HG03175 (cell line): ENCODE results near the gene C1QTNF3.
"Not testable (repeated sequence)": the region's sequence is repeated elsewhere in the genome, so short reads cannot be mapped to it uniquely, and the experiment has no call there.

ENCODE experiments used
- ATAC-seq: cut with Tn5 transposase; IDR thresholded peaks from one replicate; pipeline ENCODE4 v1.9.1; 2021; ENCODE audit warnings: mild to moderate bottlenecking, moderate library complexity; ENCODE audit not compliant: unreplicated experiment

Gene C1QTNF3

GRCh38 chr5:34053133-34053532 is 10.1 kb upstream of the C1QTNF3 start:
- ATAC-seq: no peak

DNA sequence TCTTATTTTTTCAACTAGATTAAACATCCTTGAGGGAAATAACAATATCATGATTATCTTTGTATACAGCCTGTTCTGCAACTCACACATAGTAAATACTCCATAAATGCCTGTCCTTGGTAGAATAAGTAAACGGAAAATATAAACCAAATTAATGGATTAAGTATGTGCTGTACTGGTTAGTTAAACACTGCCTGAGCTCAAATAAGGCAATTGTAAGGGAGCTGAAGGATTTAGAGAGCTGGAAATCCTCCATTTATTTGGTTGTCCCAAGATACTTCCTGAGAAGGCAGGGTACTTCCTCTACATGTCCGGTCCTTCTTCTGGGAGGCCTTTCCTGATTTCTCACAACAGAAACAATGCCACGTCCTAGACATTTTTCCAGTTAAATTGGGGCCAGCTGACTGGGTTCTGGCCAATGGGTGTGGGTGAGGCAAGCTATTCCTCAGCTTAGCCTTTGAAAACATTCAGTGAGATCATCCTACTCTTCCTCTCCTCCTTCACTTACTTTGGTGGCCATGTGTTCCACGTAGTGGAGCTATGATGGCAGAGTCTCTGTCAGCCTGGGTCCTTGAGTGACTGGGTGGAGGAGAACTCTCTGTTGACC is 8.5 kb upstream of the C1QTNF3 start:
- no peak for ATAC-seq

DNA sequence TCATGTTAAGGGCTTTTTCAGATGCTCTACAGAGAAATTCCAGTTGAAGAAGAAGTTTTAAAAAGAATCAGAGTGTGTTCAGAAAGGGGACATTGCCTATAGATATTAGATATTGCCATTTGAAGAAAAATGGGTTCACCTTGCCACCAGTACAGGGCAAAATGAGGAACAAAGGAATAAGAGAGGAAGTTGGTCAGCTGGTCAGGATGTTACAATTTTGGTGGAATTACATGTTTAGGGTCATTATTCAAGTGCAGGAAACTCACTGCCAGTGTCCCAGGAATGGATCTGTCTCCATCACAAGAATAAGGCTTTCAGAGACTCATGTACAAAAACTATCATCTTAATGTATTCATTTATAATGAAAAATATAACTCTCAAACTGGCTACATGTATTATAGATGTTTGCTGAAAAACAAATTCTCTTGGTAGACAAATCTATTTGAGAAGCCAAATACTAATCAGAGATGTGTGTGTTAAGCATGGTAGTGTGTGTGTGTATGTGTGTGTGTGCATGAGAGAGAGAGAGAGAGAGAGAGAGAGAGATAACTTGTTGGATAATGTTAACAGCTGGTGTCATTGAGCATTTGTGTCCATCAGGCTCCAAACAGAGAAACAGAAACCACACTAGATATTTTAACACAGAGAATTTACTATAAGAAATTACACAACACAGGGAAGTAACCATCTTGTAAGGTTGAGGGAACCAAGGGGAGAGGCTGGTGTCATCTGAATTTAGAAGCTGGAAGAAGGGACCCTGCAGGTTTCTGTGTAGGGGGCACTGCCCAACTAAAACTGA is 5.0 kb upstream of the C1QTNF3 start:
- no peak for ATAC-seq

DNA sequence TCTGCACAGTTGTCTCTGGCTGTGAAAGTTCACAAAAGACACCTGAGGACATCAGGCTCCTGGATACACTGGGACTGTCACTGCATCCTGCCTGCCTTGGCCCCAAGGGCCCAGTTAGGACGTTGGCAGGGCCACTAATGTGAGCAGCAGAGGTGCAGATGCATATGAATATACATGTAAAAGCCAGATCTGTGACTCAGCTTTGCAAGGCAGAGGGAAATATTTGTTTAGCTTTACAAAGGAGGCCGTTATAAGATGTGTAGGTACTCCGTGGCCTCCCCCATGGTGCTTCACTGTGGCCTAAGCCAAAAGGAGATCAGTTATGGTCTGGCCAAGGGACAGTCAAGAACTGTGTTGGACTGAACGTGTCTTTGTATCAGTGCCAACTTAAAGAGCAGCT is 4.1 kb upstream of the C1QTNF3 start:
- ATAC-seq: no peak

- no peak for ATAC-seq
Observed at GRCh38 chr5:34045996-34046395, 3.0 kb upstream of the C1QTNF3 start.

DNA sequence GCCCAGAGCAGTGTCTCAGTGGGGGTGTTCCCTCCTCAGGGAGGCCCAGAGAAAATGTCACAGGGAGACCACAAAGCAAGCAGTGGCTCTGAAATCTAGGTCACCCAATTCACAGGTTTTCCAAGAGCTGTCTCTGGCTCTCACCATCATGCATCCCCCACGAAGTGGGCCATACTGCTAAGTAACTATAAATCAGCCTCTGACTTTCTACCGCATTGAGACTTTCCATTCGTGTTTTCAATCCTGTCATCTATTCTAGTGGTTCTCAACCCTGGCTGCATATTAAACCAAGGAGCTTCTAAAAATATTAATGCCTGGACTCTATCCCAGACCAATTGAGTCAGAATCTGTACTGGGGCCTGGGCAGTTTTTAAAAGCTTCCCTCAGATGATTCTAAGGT is 2.0 kb upstream of the C1QTNF3 start:
- no peak for ATAC-seq

DNA sequence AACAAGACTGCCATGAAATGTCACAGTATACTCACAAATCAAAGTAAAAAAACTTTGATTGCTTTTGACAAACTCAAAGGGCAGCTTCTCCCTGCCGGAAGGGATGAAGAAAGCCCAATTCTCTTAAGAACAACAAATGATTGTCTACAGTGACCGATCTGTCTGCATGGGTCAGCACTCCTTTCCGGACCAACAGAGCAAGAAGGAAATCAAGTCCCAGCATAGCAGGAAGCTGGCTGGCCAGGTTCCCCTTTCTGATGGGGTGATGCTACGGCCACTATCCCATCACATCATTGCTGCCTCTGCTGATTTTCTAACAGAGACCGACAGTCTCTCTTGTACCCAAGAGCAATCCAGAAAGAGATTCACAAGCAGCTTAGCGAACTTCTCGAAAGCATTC is 692 bp downstream of the C1QTNF3 start:
- ATAC-seq: peak; percentile 43

- ATAC-seq: peak; percentile 70
Observed at GRCh38 chr5:34041247-34041972, 1.6 kb downstream of the C1QTNF3 start.

DNA sequence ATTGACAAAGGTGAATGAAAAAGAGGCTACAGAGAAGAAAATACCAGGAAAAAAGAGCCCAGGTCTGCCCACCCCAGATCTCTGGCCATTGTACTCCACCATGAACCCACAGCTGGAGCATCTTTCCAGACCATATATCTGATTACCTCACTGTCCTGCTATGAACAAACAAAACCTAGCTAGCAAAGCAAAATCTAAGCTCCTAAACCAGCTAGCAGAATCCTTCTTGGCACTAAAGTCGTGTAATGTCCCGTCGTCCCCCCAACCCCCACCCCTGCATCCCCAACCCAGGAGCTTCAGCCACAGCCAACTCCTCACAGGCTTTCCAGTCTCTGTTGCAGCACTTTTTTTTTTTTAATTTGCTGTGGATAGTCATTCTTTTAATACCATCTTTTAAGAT is 2.5 kb downstream of the C1QTNF3 start:
- ATAC-seq: no peak

- ATAC-seq: no peak
Observed at GRCh38 chr5:34039398-34040157, 3.4 kb downstream of the C1QTNF3 start.

- no peak for ATAC-seq
Observed at GRCh38 chr5:34038838-34039237, 4.2 kb downstream of the C1QTNF3 start.

DNA sequence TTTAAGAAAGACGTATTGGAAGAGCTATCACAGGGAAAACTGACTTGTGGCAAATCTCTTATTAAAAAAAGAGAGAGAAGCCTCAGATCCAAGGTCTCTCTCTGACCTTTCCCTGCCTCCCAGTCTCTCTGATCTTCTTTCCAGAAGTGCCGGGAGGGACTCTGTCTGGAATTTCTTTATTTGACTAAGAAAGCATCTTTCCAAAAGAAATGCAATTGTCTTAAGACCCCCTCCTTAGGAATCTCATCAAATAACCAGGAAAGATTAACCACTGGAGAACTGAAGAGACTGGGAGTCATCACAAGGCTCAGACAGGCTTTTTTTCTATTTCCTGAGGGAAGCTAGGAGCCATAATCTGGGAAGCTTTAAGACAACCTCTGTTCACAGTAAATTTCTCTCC is 4.6 kb downstream of the C1QTNF3 start:
- no peak for ATAC-seq

- ATAC-seq: no peak
Observed at GRCh38 chr5:34037726-34038125, 5.3 kb downstream of the C1QTNF3 start.

GRCh38 chr5:34035756-34036155 is 7.3 kb downstream of the C1QTNF3 start:
- ATAC-seq: no peak

DNA sequence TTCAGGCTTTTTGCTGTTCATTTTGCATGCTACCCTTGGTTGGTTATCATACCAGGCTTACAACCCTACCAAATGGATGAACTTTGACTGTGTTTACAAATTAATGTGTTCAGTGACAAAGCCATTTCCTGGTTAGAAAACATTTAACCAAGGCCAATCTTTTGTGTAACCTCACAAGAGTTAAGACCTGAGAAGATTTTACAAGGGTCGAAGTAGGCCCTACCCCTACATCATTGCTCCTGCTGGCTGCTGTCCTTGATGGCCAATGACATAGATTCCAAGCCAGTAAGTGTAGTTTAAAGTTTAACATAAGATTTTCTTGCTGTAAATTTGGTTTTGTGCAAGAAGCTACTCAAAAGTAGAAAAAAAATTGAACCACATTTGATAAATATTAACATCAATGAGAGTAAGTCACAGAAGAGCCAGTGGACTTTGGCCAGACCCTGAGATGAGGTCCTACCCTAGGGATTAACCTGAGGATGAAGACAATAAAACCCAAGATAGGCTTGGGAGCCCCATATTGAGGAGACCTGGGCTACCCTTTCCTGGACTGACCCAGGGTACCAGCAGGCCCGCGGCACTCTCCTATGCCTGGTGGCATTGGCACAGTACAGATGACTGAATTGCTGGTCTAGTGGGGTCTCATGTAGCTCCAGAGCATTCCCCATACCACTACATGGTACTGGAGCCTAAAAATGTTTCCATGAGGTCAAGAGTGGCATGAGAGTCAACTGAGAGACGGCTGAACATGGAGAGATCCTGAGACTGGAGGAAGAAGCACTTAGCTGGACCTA is 8.3 kb downstream of the C1QTNF3 start:
- peak; percentile 72 for ATAC-seq

DNA sequence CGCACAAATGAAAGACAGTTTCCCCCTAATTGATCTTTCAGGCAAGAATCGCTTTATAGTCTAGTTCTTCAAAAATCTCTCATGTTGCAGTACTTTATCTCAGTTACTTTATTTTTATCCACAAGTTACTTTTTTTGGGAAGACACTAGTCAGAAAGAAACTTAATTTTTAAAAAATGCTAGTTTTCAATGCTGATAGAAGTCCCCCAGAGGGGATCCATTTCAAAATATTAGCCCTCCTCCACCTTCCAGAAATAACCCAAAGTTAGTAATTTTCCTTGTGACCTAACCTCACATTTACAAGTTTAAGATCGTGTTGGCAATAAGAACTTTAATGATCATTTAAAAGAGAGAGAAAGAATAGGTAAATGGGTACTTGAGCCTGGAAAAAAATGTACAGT is 11.0 kb downstream of the C1QTNF3 start:
- no peak for ATAC-seq

- ATAC-seq: no peak
Observed at GRCh38 chr5:34031117-34031516, 11.9 kb downstream of the C1QTNF3 start.

DNA sequence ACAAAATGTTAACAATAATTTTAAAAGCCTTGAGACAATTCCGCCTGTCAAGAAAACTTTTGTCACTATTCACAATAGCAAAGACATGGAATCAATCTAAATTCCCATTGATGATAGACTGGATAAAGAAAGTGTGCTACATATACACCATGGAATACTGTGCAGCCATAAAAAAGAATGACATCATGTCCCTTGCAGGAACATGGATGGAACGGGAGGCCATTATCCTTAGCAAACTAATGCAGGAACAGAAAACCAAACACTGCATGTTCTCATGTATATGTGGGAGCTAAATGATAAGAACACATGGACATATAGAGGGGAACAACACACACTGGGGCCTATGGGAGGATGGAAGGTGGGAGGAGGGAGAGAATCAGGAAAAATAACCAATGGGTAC is 12.4 kb downstream of the C1QTNF3 start:
- not testable (repeated sequence) for ATAC-seq

DNA sequence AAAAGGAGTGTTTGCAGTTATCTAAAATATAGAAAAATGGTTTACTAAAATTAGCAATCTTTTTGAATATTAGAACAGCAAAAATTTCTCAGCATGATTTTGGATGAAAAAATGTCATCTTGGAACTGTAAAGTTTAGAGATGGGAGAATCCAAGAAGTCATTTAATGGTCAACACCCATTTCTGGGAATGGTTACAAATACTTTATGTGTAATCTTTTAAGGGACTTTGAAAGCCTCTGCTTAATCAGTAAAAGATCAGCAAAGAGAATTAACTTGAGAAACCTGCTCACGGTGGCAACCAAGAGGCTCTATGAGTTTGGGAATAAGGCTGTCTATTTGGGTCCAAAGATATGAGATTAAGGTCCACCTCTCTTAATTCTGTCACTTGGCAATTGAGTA is 13.0 kb downstream of the C1QTNF3 start:
- ATAC-seq: no peak

DNA sequence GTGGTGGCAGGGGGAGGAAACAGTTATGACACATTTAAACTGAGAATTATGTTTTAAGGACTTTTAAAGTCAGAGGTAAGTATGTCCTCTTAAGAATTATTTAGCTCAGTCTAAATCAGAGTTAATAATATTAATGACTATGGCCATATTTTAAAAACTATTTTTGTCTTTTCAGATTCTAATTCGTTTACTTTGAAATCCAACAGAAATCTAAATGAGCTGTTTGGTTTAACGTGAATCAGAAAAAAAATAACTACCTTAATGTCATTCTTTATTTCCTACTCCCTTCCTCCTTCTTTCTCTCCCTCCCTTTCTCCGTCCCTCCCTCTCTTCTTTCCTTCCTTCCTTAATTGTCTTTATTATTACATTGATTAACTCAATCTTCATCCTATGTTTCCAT is 14.7 kb downstream of the C1QTNF3 start:
- no peak for ATAC-seq
